HG03045 (cell line): ENCODE measurements around the gene ZNF580.

ENCODE experiments used
- ATAC-seq: cut with Tn5 transposase; IDR thresholded peaks from one replicate; pipeline ENCODE4 v1.9.1; 2021; ENCODE audit warnings: mild to moderate bottlenecking, moderate library complexity; ENCODE audit not compliant: unreplicated experiment

The ZNF580 gene

GRCh38 chr19:55605637-55606470, 34.9 kb upstream of the ZNF580 start, which contains the start of gene ZNF865:
Gene ZNF865 (plus strand): TSS chr19:55605647. CDS start chr19:55613619, 7,972 bp downstream.
- ATAC-seq = peak; percentile 26

DNA sequence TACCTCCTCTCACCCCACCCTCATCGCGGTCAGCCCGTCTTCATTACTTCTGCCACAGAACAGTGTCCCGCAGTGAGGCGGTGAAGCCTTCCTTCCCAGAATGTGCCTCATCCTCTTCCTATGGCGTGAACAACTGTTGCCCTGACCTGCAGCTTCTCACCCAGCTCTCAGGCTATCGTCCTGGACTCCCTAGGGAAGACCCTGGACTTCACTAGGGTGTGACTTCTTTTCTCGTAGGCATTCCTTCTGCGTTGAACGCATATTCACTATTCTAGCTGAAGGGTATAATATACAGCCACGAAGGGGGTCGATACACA, 34.4 kb upstream of the ZNF580 start:
- ATAC-seq = no peak

- no peak for ATAC-seq
These were observed 34.0 kb upstream of the ZNF580 start for GRCh38 chr19:55606817-55607216.

- ATAC-seq = no peak
These were observed 31.5 kb upstream of the ZNF580 start for GRCh38 chr19:55609326-55609725.

GRCh38 chr19:55611300-55611982, 29.4 kb upstream of the ZNF580 start:
- ATAC-seq = no peak

DNA sequence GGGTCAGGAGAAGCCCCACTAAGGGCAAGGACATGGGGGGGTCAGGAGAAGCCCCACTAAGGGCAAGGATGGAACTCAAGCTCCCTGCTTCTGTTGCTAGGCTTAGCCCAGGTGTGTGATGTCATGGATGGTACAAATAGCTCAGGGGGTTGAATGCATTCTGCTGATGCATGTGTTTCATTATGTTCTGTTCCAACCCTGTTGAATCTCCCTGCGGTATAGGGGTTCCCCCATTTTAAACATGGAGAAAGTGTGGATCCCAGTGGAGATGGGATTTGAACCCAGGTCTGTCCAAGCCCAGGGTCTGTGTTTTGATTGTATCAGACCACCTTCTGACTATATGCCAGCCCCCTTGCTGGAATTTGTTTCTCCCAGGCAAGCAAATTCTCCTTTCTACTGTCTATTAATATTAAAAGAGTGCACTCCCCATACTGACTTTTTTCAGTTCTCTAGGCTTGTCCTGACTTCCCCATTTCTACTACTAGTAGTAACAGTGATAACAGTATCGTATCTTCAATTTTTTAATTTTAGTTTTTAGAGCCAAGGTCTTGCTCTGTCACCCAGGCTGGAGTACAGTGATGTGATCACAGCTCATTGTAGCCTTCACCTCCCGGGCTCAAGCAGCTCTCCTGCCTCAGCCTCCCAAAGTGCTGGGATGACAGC, 28.7 kb upstream of the ZNF580 start:
- ATAC-seq = no peak

GRCh38 chr19:55613396-55613795, 27.4 kb upstream of the ZNF580 start:
- ATAC-seq = no peak

DNA sequence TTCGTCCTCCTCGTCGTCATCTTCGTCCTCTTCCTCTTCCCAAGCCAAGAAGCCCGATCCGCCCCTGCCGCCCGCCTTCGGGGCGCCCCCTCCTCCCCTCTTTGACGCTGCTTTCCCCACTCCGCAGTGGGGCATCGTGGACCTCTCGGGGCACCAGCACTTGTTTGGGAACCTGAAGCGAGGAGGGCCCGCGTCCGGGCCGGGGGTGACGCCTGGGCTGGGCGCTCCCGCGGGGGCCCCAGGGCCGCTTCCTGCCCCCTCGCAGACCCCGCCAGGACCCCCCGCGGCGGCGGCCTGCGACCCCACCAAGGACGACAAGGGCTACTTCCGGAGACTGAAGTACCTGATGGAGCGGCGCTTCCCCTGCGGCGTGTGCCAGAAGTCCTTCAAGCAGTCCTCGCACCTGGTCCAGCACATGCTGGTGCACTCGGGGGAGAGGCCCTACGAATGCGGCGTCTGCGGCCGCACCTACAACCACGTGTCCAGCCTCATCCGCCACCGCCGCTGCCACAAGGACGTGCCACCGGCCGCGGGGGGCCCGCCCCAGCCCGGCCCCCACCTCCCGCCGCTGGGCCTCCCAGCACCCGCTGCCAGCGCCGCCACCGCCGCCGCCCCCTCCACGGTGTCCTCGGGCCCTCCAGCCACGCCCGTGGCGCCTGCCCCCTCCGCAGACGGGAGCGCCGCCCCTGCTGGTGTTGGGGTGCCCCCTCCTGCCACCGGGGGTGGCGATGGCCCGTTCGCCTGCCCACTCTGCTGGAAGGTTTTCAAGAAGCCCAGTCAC, 26.7 kb upstream of the ZNF580 start:
- no peak for ATAC-seq

DNA sequence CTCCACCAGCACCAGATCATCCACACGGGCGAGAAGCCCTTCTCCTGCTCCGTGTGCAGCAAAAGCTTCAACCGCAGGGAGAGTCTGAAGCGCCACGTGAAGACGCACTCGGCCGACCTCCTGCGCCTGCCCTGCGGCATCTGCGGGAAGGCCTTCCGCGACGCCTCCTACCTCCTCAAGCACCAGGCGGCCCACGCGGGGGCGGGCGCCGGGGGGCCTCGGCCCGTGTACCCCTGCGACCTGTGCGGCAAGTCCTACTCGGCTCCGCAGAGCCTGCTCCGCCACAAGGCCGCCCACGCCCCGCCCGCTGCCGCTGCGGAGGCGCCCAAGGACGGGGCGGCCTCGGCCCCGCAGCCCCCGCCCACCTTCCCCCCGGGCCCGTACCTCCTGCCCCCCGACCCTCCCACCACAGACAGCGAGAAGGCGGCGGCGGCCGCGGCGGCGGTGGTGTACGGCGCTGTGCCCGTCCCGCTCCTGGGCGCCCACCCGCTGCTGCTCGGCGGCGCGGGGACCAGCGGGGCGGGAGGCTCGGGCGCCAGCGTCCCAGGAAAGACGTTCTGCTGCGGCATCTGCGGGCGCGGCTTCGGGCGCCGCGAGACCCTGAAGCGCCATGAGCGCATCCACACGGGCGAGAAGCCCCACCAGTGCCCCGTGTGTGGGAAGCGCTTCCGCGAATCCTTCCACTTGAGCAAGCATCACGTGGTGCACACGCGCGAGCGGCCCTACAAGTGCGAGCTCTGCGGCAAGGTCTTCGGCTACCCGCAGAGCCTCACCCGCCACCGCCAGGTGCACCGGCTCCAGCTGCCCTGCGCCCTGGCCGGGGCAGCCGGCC, 25.9 kb upstream of the ZNF580 start:
- no peak for ATAC-seq

GRCh38 chr19:55615543-55616394, 25.0 kb upstream of the ZNF580 start:
- ATAC-seq = no peak

DNA sequence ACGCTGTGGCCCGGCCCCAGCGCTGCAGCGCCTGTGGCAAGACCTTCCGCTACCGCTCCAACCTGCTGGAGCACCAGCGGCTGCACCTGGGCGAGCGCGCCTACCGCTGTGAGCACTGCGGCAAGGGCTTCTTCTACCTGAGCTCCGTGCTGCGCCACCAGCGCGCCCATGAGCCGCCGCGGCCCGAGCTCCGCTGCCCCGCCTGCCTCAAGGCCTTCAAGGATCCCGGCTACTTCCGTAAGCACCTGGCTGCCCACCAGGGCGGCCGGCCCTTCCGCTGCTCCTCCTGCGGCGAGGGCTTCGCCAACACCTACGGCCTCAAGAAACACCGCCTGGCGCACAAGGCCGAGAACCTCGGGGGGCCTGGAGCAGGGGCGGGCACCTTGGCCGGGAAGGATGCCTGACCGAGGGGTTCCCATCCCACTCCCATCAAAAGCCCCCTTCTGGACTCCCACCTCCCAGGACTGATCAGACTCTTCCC, 24.4 kb upstream of the ZNF580 start:
- no peak for ATAC-seq

DNA sequence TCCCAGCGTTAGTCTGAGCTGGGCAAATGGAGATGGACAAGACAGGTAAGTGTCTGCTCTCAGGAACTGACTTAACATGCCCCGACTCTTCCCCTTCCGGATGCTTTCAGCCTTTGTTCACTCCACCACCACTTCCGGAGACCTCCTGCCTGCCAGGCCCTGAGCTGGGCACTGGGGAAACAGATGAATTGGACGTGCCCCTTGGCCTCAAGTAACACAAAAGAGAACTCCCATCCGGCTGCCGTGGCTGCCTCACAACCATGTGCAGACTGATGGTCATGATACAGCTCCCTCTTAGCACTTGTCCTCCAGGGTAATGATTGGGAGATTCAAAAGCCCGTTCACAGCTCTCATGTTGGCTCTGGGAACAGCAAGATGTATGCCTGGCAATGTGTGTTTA, 23.4 kb upstream of the ZNF580 start:
- ATAC-seq = no peak

GRCh38 chr19:55618426-55618825, 22.4 kb upstream of the ZNF580 start:
- no peak for ATAC-seq

DNA sequence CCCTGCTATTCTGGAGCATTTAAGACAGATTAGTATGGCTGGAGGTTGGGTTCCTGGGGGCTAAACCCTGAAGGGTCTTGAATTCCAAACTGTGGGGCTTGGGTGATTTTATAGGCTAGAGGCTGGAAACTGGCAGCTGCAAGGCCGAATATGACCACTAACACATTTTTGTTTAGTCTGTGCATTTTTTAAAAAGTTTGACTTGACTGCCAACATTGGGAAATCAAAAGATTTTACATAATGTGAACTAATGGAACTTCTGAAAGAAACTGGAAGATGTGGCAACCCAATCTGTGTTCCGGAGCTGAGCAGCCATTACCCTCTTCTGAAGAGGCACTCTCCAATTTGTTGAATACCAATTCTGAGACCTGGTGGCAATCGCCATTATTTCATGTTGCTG, 21.5 kb upstream of the ZNF580 start:
- ATAC-seq = no peak

GRCh38 chr19:55620410-55621204, 20.2 kb upstream of the ZNF580 start:
- ATAC-seq = no peak

DNA sequence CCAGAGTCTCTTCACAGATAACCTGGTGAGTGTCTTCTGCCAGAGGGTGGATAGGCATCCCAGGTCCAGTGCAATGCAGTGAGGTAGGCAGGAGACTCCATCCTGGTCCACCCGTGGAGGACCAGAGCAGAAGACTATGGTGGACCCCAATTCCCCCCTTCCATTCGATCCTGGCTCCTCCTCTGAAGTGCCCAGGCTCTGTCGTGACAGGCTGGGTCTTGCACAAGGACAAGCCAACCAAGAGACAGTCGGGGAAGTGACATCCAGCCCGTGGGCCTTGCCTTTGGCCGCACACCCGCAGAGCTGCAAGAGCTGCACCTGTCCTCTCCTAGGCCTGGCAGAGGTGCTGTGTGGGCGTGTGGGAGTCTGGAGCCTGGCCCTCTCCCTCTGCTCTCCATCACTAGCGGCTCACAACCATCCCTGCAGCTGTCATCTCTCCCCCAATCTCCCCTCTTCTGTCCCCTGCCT, 19.6 kb upstream of the ZNF580 start:
- no peak for ATAC-seq

DNA sequence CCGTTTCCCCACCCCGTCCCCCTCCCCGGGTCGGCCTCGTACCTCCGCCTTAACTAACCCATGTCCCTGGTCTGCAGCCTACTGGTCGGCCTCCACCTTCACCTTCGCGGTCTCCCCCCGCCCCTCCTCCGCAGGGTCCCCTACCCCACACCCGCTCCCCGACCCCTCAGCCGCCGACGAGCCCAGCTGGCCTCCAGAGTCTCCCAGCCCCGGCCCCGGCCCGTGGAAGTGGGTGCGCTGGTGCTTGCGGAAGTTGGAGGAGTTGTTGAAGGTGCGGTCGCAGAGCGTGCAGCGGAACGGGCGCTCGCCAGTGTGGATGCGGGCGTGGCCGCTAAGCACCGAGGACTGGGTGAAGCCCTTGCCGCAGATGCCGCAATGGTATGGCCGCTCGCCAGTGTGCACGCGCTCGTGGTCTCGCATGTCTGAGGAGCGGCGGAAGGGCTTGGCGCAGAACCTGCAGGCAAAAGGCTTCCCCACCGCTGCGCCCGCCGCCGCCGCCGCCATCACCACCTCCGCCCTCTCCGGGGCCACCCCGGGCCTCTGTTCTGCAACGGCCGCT, 19.1 kb upstream of the ZNF580 start:
- no peak for ATAC-seq
